Fibroblast of the conjunctiva (primary cell): Measurements from ENCODE around the gene AHCTF1.
"Not testable (repeated sequence)": the region's sequence is repeated elsewhere in the genome, so short reads cannot be mapped to it uniquely, and the experiment has no call there.

ENCODE experiments used
- DNase-seq: peaks from one replicate; pipeline ENCODE4 v3.0.0-alpha.2; 2010; ENCODE audit warnings: low read depth

The AHCTF1 gene

GRCh38 chr1:246838118-246838456, 93.7 kb downstream of the AHCTF1 start:
- no peak for DNase-seq

- no peak for DNase-seq
These were observed 94.2 kb downstream of the AHCTF1 start for GRCh38 chr1:246837418-246838117.

GRCh38 chr1:246836209-246836966, 95.4 kb downstream of the AHCTF1 start:
- DNase-seq, result peak; percentile 6

- DNase-seq, result no peak
These were observed 100.2 kb downstream of the AHCTF1 start for GRCh38 chr1:246831543-246831942.

- DNase-seq, result no peak
These were observed 102.9 kb downstream of the AHCTF1 start for GRCh38 chr1:246828818-246829217.

GRCh38 chr1:246827396-246827795, 104.4 kb downstream of the AHCTF1 start:
- DNase-seq, result no peak

- no peak for DNase-seq
These were observed 106.1 kb downstream of the AHCTF1 start for GRCh38 chr1:246825557-246826175.

- no peak for DNase-seq
These were observed 107.2 kb downstream of the AHCTF1 start for GRCh38 chr1:246824541-246824940.

- not testable (repeated sequence) for DNase-seq
These were observed 109.6 kb downstream of the AHCTF1 start for GRCh38 chr1:246822154-246822553.

- DNase-seq, result no peak
These were observed 111.1 kb downstream of the AHCTF1 start for GRCh38 chr1:246820666-246821065.

- DNase-seq, result not testable (repeated sequence)
These were observed 114.0 kb downstream of the AHCTF1 start for GRCh38 chr1:246817778-246818177.

- no peak for DNase-seq
These were observed 116.0 kb downstream of the AHCTF1 start for GRCh38 chr1:246815693-246816270.

- DNase-seq, result no peak
These were observed 116.9 kb downstream of the AHCTF1 start for GRCh38 chr1:246814890-246815289.

GRCh38 chr1:246813325-246813724, 118.4 kb downstream of the AHCTF1 start:
- not testable (repeated sequence) for DNase-seq

GRCh38 chr1:246811985-246812384, 119.8 kb downstream of the AHCTF1 start:
- no peak for DNase-seq

- DNase-seq, result no peak
These were observed 122.3 kb downstream of the AHCTF1 start for GRCh38 chr1:246809473-246809872.

GRCh38 chr1:246805135-246805716, 126.5 kb downstream of the AHCTF1 start:
- DNase-seq, result no peak

- DNase-seq, result no peak
These were observed 127.9 kb downstream of the AHCTF1 start for GRCh38 chr1:246803883-246804282.

GRCh38 chr1:246803373-246803772, 128.4 kb downstream of the AHCTF1 start:
- DNase-seq, result no peak

- no peak for DNase-seq
These were observed 130.3 kb downstream of the AHCTF1 start for GRCh38 chr1:246801241-246802020.

- DNase-seq, result no peak
These were observed 131.0 kb downstream of the AHCTF1 start for GRCh38 chr1:246800756-246801155.

GRCh38 chr1:246800356-246800755, 131.4 kb downstream of the AHCTF1 start:
- no peak for DNase-seq
